Esophagus muscularis mucosa (tissue), 4 donors: ENCODE results near the gene ING1. TPM values are rescaled to one million over a fixed set of nuclear protein-coding genes. Genes with fewer than 3 reads are reported as not detected.

Experiments
- DNase-seq: peaks from one replicate; pipeline ENCODE4 v3.0.0-alpha.2; 2017; ENCODE audit errors: extremely low spot score
- H3K27ac ChIP-seq, 4 donors: fragments of 200-600 bp; sonication (generic); replicated peaks in 1 of 4; 1 replicate in 3 of 4; 2 replicates in 1 of 4; pipeline ENCODE4 v1.5.1; 2016 to 2019; ENCODE audit warnings: mild to moderate bottlenecking in 1 of 4
- H3K27me3 ChIP-seq, 4 donors: fragments of 200-600 bp; sonication (generic); one replicate each; pipeline versions ENCODE4 v1.5.1 to v1.6.0; 2016 to 2019
- H3K36me3 ChIP-seq, 4 donors: fragments of 200-600 bp; sonication (generic); one replicate each; pipeline ENCODE4 v1.5.1; 2016 to 2019
- H3K4me1 ChIP-seq, 4 donors: fragments of 200-600 bp; sonication (generic); one replicate each; pipeline ENCODE4 v1.5.1; 2016 to 2019
- H3K4me3 ChIP-seq, 4 donors: fragments of 200-600 bp; sonication (generic); 1 replicate in 2 of 4; 2 replicates in 2 of 4; pipeline ENCODE4 v1.5.1; 2016 to 2019; ENCODE audit warnings: mild to moderate bottlenecking in 4 of 4, moderate library complexity in 1 of 4
- H3K9me3 ChIP-seq, 4 donors: fragments of 200-600 bp; sonication (generic); 1 replicate in 3 of 4; 2 replicates in 1 of 4; pipeline ENCODE4 v1.5.1; 2016 to 2019
- EP300 ChIP-seq: sonication (generic); formaldehyde crosslinking; IDR thresholded peaks from one replicate; pipeline ENCODE4 v1.6.1; 2017; ENCODE audit warnings: antibody characterized with exemption
- POLR2A ChIP-seq: fragments of 450-650 bp; IDR thresholded peaks from one replicate; pipeline ENCODE4 v1.6.1; 2017; ENCODE audit warnings: antibody characterized with exemption, moderate library complexity, mild to moderate bottlenecking, low read depth
- POLR2AphosphoS5 ChIP-seq, 2 donors: sonication (generic); formaldehyde crosslinking; IDR thresholded peaks; one replicate each; pipeline ENCODE4 v1.6.1; 2017; ENCODE audit warnings: antibody characterized with exemption in 2 of 2
- WGBS: methylation state at CpG from one replicate; pipeline ENCODE4 v1.1.5; 2018; 5-methylcytosine and 5-hydroxymethylcytosine counted together
- intact Hi-C: fragments of 100-400 bp; cut with DNase I; formaldehyde crosslinking; loops from one replicate; pipeline ENCODE4 v1.15.1; 2023
- total RNA-seq, 4 donors: library from RNA; depleted of rRNA; stranded (reverse); fragments of >200 nt; gene quantifications; one replicate each; pipeline versions ENCODE4 v1.1.0 to v1.2.1, GENCODE V29; 2016
- TF ChIP-seq, protein P1 (sequence below), 3 experiments: fragments of 200-600 bp in 2 of 3; fragments of 450-650 bp in 1 of 3; sonication (generic) in 2 of 3; IDR thresholded peaks; one replicate each; pipeline ENCODE4 v1.5.1; 2017 to 2019; ENCODE audit warnings: antibody characterized with exemption in 3 of 3, mild to moderate bottlenecking in 2 of 3, moderate library complexity in 1 of 3

The ING1 gene
- total RNA-seq, 4 donors from 2014 or later: 17.2 to 25.5 (median 23.2) TPM

DNA sequence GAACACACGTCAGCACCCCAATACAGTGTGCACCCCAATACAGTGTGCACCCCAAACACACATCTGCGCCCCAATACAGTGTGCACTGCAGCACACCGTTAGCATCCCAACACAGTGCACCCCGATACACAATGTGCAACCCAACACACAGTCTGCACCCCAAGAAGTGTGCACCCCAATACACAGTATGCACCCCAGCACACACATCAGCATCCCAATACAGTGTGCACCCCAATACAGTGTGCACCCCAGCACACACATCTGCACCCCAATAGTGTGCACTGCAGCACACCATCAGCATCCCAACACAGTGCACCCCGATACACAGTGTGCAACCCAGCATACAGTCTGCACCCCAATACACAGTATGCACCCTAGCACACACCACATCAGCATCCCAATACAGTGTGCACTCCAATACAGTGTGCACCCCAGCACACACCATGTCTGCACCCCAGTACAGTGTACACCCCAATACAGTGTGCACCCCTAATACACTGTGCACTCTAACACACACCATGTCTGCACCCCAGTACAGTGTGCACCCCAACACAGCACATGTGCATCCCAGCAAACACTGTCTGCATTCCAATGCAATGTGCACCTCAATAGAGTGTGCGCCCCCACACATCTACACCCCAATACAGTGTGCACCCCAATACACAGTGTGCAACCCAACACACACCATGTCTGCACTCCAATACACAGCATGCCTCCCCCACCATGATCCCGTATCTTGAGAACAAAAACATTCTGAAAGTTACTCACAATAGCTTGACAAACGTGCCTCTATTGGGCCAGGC lies 6.7 kb upstream of the ING1 start:
- TF ChIP-seq, protein P1, sequence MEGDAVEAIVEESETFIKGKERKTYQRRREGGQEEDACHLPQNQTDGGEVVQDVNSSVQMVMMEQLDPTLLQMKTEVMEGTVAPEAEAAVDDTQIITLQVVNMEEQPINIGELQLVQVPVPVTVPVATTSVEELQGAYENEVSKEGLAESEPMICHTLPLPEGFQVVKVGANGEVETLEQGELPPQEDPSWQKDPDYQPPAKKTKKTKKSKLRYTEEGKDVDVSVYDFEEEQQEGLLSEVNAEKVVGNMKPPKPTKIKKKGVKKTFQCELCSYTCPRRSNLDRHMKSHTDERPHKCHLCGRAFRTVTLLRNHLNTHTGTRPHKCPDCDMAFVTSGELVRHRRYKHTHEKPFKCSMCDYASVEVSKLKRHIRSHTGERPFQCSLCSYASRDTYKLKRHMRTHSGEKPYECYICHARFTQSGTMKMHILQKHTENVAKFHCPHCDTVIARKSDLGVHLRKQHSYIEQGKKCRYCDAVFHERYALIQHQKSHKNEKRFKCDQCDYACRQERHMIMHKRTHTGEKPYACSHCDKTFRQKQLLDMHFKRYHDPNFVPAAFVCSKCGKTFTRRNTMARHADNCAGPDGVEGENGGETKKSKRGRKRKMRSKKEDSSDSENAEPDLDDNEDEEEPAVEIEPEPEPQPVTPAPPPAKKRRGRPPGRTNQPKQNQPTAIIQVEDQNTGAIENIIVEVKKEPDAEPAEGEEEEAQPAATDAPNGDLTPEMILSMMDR (IDR thresholded peaks at IDR 0.05): no peak
- TF ChIP-seq POLR2AphosphoS5 (IDR thresholded peaks at IDR 0.05): no peak
- H3K4me1 ChIP-seq: peaks cover 24 to 58% (median 52%) of the 10 kb centered on the region in 4 donors
- peak overlapping the region; percentile 79 to 91 (median 87) for H3K27ac ChIP-seq
- no peak for DNase-seq
- H3K27me3 ChIP-seq: no peaks in the 10 kb centered on the region
- H3K9me3 ChIP-seq: no peaks in the 10 kb centered on the region
- H3K36me3 ChIP-seq: peaks cover 0 to 12% (median 0%) of the 10 kb centered on the region in 4 donors
- intact Hi-C loops: loop anchor here (5.0 kb wide), 1 partner anchor 89 kb away; the partner anchor contains the start of gene NAXD
- peak overlapping the region; percentile 68 to 88 (median 78) for H3K4me3 ChIP-seq
- WGBS: 53% methylated on average over 8 of the region's 8 CpGs

DNA sequence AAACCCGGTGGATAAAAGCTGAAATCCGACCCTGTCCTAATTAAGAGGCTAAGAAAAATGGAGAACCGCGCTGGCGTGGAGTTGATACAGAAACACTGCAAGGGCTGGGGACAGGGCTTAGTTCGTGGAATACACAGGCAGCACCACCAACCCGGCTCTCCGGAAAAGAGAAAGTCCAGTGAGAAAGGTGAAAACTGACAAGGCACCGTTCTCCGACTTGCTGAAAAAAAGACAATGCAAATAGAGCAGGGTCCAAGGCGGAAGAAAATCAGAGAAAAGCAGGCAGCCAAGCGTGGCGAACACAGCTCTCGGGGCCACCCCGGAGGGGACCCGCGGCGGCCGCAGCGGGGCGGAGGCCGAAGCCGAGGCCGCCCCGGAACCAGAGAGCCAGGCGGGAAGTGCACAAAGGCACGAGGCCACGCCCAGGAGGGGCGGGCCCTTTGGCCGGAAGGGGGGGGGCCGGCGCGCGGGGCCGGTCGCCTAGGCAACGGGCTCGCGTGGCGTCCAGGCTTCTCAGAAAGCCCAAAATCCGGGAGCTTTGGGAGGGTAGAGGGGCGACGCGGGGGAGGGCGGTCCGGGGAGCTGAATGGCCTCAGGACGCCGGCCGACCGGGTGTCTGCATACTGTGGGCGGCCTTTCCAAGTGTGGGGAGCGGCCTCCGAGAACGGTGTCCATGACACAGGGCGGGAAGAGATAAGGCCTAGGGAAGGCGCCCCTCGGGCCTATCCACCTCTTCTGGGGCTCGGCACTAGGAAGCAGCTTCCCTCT lies 1.2 kb upstream of the ING1 start:
- DNase-seq: peak; percentile 96
- Histone ChIP-seq H3K4me3 (peak overlapping the region; percentile 72 to 96 (median 88)), H3K27ac (peak overlapping the region; percentile 96 to 100 (median 98)), H3K36me3 (no peaks in the 10 kb centered on the region), H3K4me1 (peaks cover 15 to 22% (median 20%) of the 10 kb centered on the region in 4 donors), H3K9me3 (no peaks in the 10 kb centered on the region), H3K27me3 (no peaks in the 10 kb centered on the region)
- intact Hi-C loops: loop anchor here (10.0 kb wide), 1 partner anchor 203 kb away; the partner anchor contains the start of gene ANKRD10
- TF ChIP-seq EP300 (no peak), POLR2AphosphoS5 (IDR thresholded peaks at IDR 0.05) (peak in 1 of 2 donors; percentile 87), POLR2A (peak; percentile 92)
- TF ChIP-seq, protein P1 (IDR thresholded peaks at IDR 0.05): peak in 1 of 3 experiments; percentile 4
- WGBS: 1% methylated on average over 35 of the region's 58 CpGs

DNA sequence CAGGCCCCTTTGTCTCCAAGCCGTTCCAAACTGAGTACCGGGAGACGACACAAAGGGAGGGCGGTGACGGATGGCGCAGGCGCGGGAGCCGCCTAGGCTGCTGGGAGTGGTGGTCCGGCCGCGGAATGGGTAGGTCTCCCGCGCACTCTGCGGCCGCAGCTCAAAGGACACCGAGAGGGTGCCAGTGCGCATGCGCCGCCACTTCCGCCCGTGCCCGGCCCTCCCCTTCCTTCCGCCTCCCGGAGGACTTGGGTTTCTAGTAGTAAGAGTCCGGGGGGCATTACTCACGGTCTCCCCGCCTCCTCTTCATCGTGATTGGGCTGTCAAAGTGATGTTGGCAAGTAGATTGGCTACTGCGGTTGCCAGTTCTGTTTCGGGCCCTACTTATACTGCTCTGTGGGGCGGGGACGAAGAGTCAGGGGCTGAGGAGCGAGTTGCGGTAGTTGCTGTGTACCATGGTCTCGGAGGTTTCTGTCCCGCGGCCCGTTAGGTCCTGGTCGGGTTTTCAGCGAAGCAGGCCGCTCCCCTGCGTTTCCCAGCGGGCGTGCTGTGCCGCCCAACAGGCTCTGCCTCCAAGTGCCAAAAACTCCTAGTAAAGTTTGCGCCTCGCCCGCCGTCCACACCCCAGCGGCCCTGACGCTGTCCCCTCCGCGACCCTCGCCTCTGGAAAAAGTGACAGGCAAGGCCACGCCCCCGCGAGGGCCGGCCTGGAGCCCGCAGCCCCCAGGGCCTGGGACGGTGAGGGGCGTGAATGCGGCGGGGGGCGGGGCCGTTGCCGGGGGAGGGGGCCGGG lies 455 bp upstream of the ING1 start:
- intact Hi-C loops: loop anchor here (10.0 kb wide), 1 partner anchor 202 kb away; the partner anchor contains the start of gene ANKRD10
- Histone ChIP-seq H3K4me1 (peaks cover 19 to 29% (median 26%) of the 10 kb centered on the region in 4 donors), H3K9me3 (no peaks in the 10 kb centered on the region), H3K36me3 (no peaks in the 10 kb centered on the region), H3K27me3 (no peaks in the 10 kb centered on the region), H3K4me3 (peak overlapping the region; percentile 72 to 96 (median 88)), H3K27ac (peak overlapping the region; percentile 96 to 100 (median 98))
- no peak for TF ChIP-seq EP300
- TF ChIP-seq POLR2AphosphoS5 (IDR thresholded peaks at IDR 0.05): peak in 1 of 2 donors; percentile 96
- peak; percentile 99 for TF ChIP-seq POLR2A
- TF ChIP-seq, protein P1 (IDR thresholded peaks at IDR 0.05): no peak
- WGBS: 0% methylated on average over 15 of the region's 68 CpGs
- peak; percentile 100 for DNase-seq

DNA sequence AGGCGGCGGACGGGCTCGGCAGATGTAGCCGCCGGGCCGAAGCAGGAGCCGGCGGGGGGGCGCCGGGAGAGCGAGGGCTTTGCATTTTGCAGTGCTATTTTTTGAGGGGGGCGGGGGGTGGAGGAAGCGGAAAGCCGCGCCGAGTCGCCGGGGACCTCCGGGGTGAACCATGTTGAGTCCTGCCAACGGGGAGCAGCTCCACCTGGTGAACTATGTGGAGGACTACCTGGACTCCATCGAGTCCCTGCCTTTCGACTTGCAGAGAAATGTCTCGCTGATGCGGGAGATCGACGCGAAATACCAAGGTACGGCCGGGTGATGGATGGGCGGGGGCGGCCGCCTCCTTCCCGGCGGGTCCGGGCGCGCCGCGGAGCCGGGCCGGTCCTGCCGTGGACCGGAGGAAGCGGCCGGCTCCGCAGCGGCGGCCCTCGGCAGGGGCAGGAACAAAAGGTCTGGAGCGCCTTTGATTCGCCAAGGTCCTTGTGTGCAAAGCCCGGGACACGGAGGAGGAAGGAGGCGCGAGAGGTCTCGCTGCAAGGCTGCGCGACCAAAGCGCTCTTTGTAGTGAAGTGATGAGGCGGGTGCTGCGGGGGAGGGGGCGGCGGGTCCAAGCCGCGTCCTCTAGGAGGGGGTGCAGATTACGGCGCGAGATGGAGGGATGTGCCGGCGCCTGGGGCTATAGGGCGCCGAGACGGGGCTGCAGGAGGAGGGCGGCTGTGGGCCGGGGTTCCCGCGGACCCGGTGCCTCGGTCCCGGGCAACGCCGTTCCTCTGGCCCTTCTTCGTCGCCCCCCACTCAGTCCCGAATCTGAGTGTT lies 689 bp downstream of the ING1 start:
- Histone ChIP-seq H3K27ac (peak overlapping the region; percentile 96 to 100 (median 98)), H3K36me3 (peaks cover 0 to 2% (median 1%) of the 10 kb centered on the region in 4 donors), H3K9me3 (no peaks in the 10 kb centered on the region), H3K4me1 (peaks cover 22 to 39% (median 34%) of the 10 kb centered on the region in 4 donors), H3K4me3 (peak overlapping the region; percentile 72 to 96 (median 88)), H3K27me3 (no peaks in the 10 kb centered on the region)
- WGBS: 0% methylated on average over 27 of the region's 86 CpGs
- TF ChIP-seq POLR2A: no peak
- TF ChIP-seq, protein P1 (IDR thresholded peaks at IDR 0.05): no peak
- TF ChIP-seq POLR2AphosphoS5 (IDR thresholded peaks at IDR 0.05): no peak
- no peak for TF ChIP-seq EP300
- intact Hi-C loops: loop anchor here (10.0 kb wide), 1 partner anchor 201 kb away; the partner anchor contains the start of gene ANKRD10
- DNase-seq: no peak
